GM12875 (cell line): ENCODE data around the gene SPCS2.

ENCODE experiments used
- H3K4me3 ChIP-seq: one replicate; pipeline ENCODE4 v1.5.1; 2011; ENCODE audit warnings: low read depth, low read length, control low read depth
- TF ChIP-seq, protein P1 (sequence below): IDR thresholded peaks from 2 replicates; pipeline ENCODE4 v1.5.1; 2011; ENCODE audit warnings: low read depth, mild to moderate bottlenecking, control low read depth, inconsistent platforms, low read length, moderate library complexity, borderline replicate concordance; ENCODE audit not compliant: insufficient read depth

Gene SPCS2

GRCh38 chr11:74948898-74949752 is at the start of gene SPCS2, which contains the start of gene XRRA1:
Gene SPCS2, plus strand, starts transcription at chr11:74949266. Its CDS starts 20 bp downstream, at chr11:74949286.
Gene XRRA1, minus strand, starts transcription at chr11:74949091. Its CDS starts 8,213 bp downstream, at chr11:74940878.
- H3K4me3 ChIP-seq: peak within 1 kb of the TSS; percentile 95
- TF ChIP-seq, protein P1, sequence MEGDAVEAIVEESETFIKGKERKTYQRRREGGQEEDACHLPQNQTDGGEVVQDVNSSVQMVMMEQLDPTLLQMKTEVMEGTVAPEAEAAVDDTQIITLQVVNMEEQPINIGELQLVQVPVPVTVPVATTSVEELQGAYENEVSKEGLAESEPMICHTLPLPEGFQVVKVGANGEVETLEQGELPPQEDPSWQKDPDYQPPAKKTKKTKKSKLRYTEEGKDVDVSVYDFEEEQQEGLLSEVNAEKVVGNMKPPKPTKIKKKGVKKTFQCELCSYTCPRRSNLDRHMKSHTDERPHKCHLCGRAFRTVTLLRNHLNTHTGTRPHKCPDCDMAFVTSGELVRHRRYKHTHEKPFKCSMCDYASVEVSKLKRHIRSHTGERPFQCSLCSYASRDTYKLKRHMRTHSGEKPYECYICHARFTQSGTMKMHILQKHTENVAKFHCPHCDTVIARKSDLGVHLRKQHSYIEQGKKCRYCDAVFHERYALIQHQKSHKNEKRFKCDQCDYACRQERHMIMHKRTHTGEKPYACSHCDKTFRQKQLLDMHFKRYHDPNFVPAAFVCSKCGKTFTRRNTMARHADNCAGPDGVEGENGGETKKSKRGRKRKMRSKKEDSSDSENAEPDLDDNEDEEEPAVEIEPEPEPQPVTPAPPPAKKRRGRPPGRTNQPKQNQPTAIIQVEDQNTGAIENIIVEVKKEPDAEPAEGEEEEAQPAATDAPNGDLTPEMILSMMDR: no peak

- no peak overlapping the region for H3K4me3 ChIP-seq
- TF ChIP-seq, protein P1: no peak
Measured at GRCh38 chr11:74902342-74902741, 46.7 kb upstream of the SPCS2 start.

DNA sequence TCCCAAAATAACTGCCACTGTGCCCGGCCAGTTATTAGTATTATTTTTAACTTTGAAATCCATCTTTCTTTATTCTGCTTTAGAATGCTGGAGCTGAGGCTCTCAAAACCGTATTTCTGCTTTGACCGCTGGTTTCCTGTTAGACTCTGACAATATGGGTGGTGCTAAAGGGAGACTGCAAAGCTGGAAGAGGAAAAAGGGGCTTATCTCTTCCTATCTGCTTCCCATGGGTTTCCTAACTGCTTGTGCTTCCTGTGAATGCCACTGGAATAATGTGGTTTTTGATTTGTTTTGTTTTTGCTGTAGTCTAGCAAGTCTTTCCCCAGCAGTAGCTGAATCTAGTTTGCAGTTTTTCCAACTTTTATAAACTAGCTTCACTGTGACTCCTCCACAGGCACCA is 43.7 kb upstream of the SPCS2 start:
- no peak overlapping the region for H3K4me3 ChIP-seq
- TF ChIP-seq, protein P1: no peak

- H3K4me3 ChIP-seq: no peak overlapping the region
- TF ChIP-seq, protein P1: no peak
Measured at GRCh38 chr11:74909385-74909784, 39.7 kb upstream of the SPCS2 start.

GRCh38 chr11:74909812-74910211 is 39.3 kb upstream of the SPCS2 start:
- TF ChIP-seq, protein P1: no peak
- no peak overlapping the region for H3K4me3 ChIP-seq

DNA sequence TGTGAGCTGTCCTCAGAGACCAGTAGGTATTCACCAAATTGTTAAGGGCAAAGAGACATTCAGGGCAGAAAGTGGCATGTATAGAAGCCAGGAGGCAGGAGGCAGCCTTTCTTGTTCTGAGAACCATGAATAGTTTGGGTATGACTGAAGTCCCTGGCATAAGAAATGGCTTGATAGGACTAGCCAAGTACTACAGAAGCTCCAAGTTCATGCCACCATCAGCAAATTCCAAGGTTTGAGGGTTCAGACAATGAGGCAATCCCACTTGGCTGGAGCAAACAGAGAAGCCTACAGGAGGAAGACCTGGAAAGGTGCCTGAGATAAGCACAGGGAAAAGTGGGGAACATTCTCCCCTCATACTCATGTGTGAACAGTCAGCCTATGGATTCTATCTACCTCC is 25.9 kb upstream of the SPCS2 start:
- TF ChIP-seq, protein P1: no peak
- H3K4me3 ChIP-seq: no peak overlapping the region

DNA sequence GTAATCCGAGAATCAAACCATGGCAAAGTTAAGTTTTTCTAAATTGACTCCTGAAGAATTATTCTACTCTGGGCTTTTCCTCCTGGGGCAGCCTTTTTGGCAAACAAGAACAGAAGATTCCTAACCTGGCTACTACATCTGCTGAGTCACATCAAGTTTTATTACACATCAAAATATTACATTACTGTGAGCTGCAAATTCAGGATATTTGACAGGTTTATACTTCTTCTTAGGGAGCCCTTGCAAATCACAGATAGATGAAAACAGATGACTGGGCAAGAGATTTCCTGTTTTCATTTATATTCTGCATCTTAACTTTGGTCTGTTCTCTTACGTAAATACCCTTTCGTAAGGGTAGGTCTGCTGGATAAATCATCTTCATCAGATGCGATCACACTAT is 23.8 kb upstream of the SPCS2 start:
- TF ChIP-seq, protein P1: no peak

More for the DNA sequence above, 23.8 kb upstream of the SPCS2 start:
- H3K4me3 ChIP-seq: no peak overlapping the region
